GM23338 (cell line): Measurements from ENCODE around the gene ANKRD60. TPM values are rescaled to one million over a fixed set of nuclear protein-coding genes. Genes with fewer than 3 reads are reported as not detected.

ENCODE experiments used
- ATAC-seq: fragments of 200-7000 bp; cut with Tn5 transposase; 3 replicates; pipeline ENCODE4 v1.9.1; 2020
- DNase-seq: peaks from one replicate; pipeline ENCODE4 v3.0.0-alpha.2; 2015; ENCODE audit warnings: low spot score
- H2AFZ ChIP-seq: fragments of 200-600 bp; sonication (generic); 2 replicates; pipeline ENCODE4 v1.8.0; 2016; ENCODE audit warnings: antibody characterized with exemption, mild to moderate bottlenecking, moderate library complexity
- H3F3A ChIP-seq: fragments of 200-600 bp; sonication (generic); replicated peaks from 2 replicates; pipeline ENCODE4 v1.8.0; 2017; ENCODE audit warnings: antibody characterized with exemption, mixed run types, low read depth
- H3K27ac ChIP-seq: fragments of 200-600 bp; sonication (generic); 2 replicates; pipeline ENCODE4 v1.6.1; 2016; ENCODE audit warnings: low read depth
- H3K27me3 ChIP-seq: fragments of 200-600 bp; sonication (generic); 2 replicates; pipeline ENCODE4 v1.8.0; 2016; ENCODE audit warnings: mild to moderate bottlenecking, mixed run types, moderate library complexity; ENCODE audit not compliant: insufficient read depth
- H3K36me3 ChIP-seq: fragments of 200-600 bp; sonication (generic); 2 replicates; pipeline ENCODE4 v1.8.0; 2016; ENCODE audit warnings: mild to moderate bottlenecking; ENCODE audit not compliant: insufficient read depth
- H3K4me1 ChIP-seq: fragments of 200-600 bp; sonication (generic); 2 replicates; pipeline ENCODE4 v1.8.0; 2016; ENCODE audit warnings: mild to moderate bottlenecking, moderate library complexity; ENCODE audit not compliant: insufficient read depth
- H3K4me2 ChIP-seq: fragments of 200-600 bp; sonication (generic); 2 replicates; pipeline ENCODE4 v1.7.1; 2017; ENCODE audit warnings: mixed run types
- H3K4me3 ChIP-seq: fragments of 200-600 bp; sonication (generic); 2 replicates; pipeline ENCODE4 v1.6.1; 2016; ENCODE audit warnings: mixed run types
- H3K79me2 ChIP-seq: fragments of 200-600 bp; sonication (generic); replicated peaks from 2 replicates; pipeline ENCODE4 v1.8.0; 2017; ENCODE audit warnings: mild to moderate bottlenecking; ENCODE audit not compliant: insufficient read depth
- H3K9me2 ChIP-seq: fragments of 200-600 bp; sonication (generic); 2 replicates; pipeline ENCODE4 v1.8.0; 2017; ENCODE audit not compliant: insufficient read depth
- H4K20me1 ChIP-seq: fragments of 200-600 bp; sonication (generic); replicated peaks from 2 replicates; pipeline ENCODE4 v1.8.0; 2017; ENCODE audit warnings: mild to moderate bottlenecking; ENCODE audit not compliant: insufficient read depth
- H3K27ac Mint-ChIP-seq: 2 replicates; pipeline ENCODE4 v1.8.0; 2020; ENCODE audit warnings: inconsistent platforms, mild to moderate bottlenecking, moderate library complexity, mixed read lengths
- H3K27me3 Mint-ChIP-seq: 3 replicates; pipeline ENCODE4 v1.8.0; 2022; ENCODE audit warnings: low read depth, mild to moderate bottlenecking, moderate library complexity, mixed read lengths, inconsistent platforms; ENCODE audit not compliant: insufficient read depth, poor library complexity
- H3K36me3 Mint-ChIP-seq: 3 replicates; pipeline ENCODE4 v1.8.0; 2021; ENCODE audit warnings: low read depth, mild to moderate bottlenecking, inconsistent platforms, moderate library complexity, mixed read lengths
- H3K4me1 Mint-ChIP-seq: 3 replicates; pipeline ENCODE4 v1.8.0; 2020; ENCODE audit warnings: mild to moderate bottlenecking, inconsistent platforms, mixed read lengths
- H3K4me3 Mint-ChIP-seq: 3 replicates; pipeline ENCODE4 v1.8.0; 2021; ENCODE audit warnings: moderate library complexity, mild to moderate bottlenecking, inconsistent platforms, mixed read lengths
- H3K9me3 Mint-ChIP-seq: 3 replicates; pipeline ENCODE4 v1.8.0; 2020; ENCODE audit warnings: moderate library complexity, mild to moderate bottlenecking, inconsistent platforms, mixed read lengths
- EZH2 ChIP-seq: fragments of 200-600 bp; sonication (generic); IDR thresholded peaks from one replicate; pipeline ENCODE4 v1.8.0; 2017; ENCODE audit warnings: antibody characterized with exemption, mild to moderate bottlenecking, low read depth; ENCODE audit not compliant: unreplicated experiment
- EZH2phosphoT487 ChIP-seq: fragments of 200-600 bp; sonication (generic); IDR thresholded peaks from one replicate; pipeline ENCODE4 v1.8.1; 2018; ENCODE audit warnings: antibody characterized with exemption; ENCODE audit not compliant: unreplicated experiment
- JUNB ChIP-seq: IDR thresholded peaks from one replicate; pipeline ENCODE4 v1.6.1; 2016; ENCODE audit warnings: antibody characterized with exemption; ENCODE audit not compliant: unreplicated experiment
- POLR2AphosphoS5 ChIP-seq: IDR thresholded peaks from 2 replicates; pipeline ENCODE4 v1.6.1; 2016; ENCODE audit warnings: antibody characterized with exemption, low read depth
- ZNF331 ChIP-seq: fragments of 250-450 bp; sonication (Bioruptor Pico); IDR thresholded peaks from 2 replicates; pipeline ENCODE4 v1.5.0; 2020; ENCODE audit warnings: low read depth, mild to moderate bottlenecking, moderate library complexity
- polyA plus RNA-seq: library from polyadenylated mRNA; unstranded; fragments of >200 nt; fragmentation: Nextera tagmentation; extraction: Ambion mirVana; gene quantifications from 2 replicates; pipeline ENCODE4 v1.2.1, GENCODE V29; 2016
- total RNA-seq: library from RNA; depleted of rRNA; stranded (reverse); fragments of >200 nt; shearing (Covaris generic); gene quantifications from 2 replicates; pipeline ENCODE4 v1.2.3, GENCODE V29; 2014
- TF ChIP-seq, protein P1 (sequence below): IDR thresholded peaks from one replicate; pipeline ENCODE4 v1.6.1; 2018; ENCODE audit warnings: antibody characterized with exemption; ENCODE audit not compliant: unreplicated experiment
- TF ChIP-seq, protein P2 (sequence below): fragments of 250-450 bp; sonication (Bioruptor Pico); IDR thresholded peaks from 2 replicates; pipeline ENCODE4 v1.5.0; 2020; ENCODE audit warnings: mild to moderate bottlenecking, moderate library complexity
- TF ChIP-seq, protein P3 (sequence below): IDR thresholded peaks from 2 replicates; pipeline ENCODE4 v1.6.1; 2016; ENCODE audit warnings: antibody characterized with exemption
- TF ChIP-seq, protein P4 (sequence below), 2 experiments: fragments of 200-600 bp in 1 of 2; sonication (generic) in 1 of 2; conservative IDR thresholded peaks; 2 replicates each; pipeline versions ENCODE4 v1.5.1 to v1.6.1; 2016 to 2017; ENCODE audit warnings: antibody characterized with exemption in 2 of 2, low read depth in 2 of 2, mild to moderate bottlenecking in 2 of 2, moderate library complexity in 1 of 2

ANKRD60 gene
- total and polyA plus RNA-seq, 2 experiments from 2014 or later: not detected

DNA sequence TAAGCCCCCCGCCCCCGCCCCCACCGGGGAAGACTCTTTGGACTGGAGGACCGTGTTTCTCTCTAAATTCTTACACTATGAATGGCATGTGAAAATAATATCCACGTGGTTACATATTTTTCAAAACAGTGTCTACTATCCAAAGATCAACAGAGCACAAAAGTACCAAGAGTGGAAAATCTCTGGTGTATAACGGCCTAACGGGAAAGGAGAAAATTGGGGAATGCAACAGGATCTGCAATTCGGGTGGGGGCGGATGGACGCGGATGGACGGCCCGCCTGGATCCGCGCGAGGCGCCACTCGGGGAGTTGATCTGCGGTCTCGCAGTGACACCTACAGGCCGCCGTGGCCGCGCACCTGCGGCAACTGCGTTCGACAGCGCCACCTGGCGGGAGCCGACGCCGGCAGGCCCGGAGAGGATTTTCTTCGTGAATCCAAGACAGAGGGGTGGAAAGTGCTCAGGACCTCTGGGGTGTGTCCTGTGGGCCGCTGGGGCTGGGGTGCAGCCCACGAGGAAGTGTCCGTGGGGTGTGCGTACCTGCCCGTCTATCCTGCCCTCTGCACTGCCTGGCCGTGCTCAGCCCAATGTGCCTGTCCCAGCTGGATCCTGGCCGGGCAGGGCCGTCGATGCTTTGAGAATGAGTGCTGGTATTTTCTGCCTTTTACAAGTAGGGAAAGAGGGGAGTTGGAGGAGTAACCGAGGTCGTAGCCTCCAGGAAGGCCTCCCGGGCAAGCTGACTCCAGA, 18.6 kb downstream of the ANKRD60 start (continued):
- TF ChIP-seq, protein P1, sequence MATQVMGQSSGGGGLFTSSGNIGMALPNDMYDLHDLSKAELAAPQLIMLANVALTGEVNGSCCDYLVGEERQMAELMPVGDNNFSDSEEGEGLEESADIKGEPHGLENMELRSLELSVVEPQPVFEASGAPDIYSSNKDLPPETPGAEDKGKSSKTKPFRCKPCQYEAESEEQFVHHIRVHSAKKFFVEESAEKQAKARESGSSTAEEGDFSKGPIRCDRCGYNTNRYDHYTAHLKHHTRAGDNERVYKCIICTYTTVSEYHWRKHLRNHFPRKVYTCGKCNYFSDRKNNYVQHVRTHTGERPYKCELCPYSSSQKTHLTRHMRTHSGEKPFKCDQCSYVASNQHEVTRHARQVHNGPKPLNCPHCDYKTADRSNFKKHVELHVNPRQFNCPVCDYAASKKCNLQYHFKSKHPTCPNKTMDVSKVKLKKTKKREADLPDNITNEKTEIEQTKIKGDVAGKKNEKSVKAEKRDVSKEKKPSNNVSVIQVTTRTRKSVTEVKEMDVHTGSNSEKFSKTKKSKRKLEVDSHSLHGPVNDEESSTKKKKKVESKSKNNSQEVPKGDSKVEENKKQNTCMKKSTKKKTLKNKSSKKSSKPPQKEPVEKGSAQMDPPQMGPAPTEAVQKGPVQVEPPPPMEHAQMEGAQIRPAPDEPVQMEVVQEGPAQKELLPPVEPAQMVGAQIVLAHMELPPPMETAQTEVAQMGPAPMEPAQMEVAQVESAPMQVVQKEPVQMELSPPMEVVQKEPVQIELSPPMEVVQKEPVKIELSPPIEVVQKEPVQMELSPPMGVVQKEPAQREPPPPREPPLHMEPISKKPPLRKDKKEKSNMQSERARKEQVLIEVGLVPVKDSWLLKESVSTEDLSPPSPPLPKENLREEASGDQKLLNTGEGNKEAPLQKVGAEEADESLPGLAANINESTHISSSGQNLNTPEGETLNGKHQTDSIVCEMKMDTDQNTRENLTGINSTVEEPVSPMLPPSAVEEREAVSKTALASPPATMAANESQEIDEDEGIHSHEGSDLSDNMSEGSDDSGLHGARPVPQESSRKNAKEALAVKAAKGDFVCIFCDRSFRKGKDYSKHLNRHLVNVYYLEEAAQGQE: no peak

DNA sequence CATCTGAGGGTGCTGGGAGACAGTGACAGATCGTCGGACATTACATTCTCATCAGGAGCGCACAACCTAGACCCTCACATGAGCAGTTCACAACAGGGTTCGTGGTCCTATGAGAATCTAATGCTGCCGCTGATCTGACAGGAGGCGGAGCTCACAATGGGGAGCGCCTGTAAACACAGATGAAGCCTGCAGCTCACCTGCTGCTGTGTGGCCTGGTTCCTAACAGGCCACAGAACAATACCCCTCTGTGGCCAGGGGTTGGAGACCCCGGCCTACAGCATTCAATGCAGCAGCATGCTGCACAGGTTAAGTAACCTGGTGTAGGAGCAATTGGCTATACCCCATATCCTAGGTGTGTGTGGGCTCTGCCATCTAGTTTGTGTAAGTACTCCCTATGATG, 19.5 kb downstream of the ANKRD60 start:
- no peaks in the 10 kb centered on the region for H3K4me1 ChIP-seq
- no peak overlapping the region for H3K4me3 ChIP-seq
- Mint-ChIP-seq H3K27ac (no peak overlapping the region), H3K36me3 (no peaks in the 10 kb centered on the region; the same call in 2 of the 3 replicates), H3K27me3 (peaks cover 9% of the 10 kb centered on the region), H3K4me1 (peaks cover 2% of the 10 kb centered on the region; the same call in 1 of the 3 replicates), H3K9me3 (peaks cover 3% of the 10 kb centered on the region; the same call in 2 of the 3 replicates), H3K4me3 (no peak overlapping the region)
- H3F3A ChIP-seq: 0 out of 2 replicates have a peak, but pooled peaks cover 9% of the 10 kb centered on the region
- H3K27me3 ChIP-seq: no peaks in the 10 kb centered on the region
- DNase-seq (peak; percentile 30), ATAC-seq (peak; percentile 59)
- no peak overlapping the region for H3K27ac ChIP-seq
- no peaks in the 10 kb centered on the region for H4K20me1 ChIP-seq
- H3K4me2 ChIP-seq: no peak overlapping the region
- no peak overlapping the region for H2AFZ ChIP-seq
- 0 out of 2 replicates have a peak, but pooled peaks cover 5% of the 10 kb centered on the region for H3K9me2 ChIP-seq
- no peaks in the 10 kb centered on the region for H3K79me2 ChIP-seq
- no peaks in the 10 kb centered on the region for H3K36me3 ChIP-seq
- TF ChIP-seq JUNB: no peak
- TF ChIP-seq, protein P2, sequence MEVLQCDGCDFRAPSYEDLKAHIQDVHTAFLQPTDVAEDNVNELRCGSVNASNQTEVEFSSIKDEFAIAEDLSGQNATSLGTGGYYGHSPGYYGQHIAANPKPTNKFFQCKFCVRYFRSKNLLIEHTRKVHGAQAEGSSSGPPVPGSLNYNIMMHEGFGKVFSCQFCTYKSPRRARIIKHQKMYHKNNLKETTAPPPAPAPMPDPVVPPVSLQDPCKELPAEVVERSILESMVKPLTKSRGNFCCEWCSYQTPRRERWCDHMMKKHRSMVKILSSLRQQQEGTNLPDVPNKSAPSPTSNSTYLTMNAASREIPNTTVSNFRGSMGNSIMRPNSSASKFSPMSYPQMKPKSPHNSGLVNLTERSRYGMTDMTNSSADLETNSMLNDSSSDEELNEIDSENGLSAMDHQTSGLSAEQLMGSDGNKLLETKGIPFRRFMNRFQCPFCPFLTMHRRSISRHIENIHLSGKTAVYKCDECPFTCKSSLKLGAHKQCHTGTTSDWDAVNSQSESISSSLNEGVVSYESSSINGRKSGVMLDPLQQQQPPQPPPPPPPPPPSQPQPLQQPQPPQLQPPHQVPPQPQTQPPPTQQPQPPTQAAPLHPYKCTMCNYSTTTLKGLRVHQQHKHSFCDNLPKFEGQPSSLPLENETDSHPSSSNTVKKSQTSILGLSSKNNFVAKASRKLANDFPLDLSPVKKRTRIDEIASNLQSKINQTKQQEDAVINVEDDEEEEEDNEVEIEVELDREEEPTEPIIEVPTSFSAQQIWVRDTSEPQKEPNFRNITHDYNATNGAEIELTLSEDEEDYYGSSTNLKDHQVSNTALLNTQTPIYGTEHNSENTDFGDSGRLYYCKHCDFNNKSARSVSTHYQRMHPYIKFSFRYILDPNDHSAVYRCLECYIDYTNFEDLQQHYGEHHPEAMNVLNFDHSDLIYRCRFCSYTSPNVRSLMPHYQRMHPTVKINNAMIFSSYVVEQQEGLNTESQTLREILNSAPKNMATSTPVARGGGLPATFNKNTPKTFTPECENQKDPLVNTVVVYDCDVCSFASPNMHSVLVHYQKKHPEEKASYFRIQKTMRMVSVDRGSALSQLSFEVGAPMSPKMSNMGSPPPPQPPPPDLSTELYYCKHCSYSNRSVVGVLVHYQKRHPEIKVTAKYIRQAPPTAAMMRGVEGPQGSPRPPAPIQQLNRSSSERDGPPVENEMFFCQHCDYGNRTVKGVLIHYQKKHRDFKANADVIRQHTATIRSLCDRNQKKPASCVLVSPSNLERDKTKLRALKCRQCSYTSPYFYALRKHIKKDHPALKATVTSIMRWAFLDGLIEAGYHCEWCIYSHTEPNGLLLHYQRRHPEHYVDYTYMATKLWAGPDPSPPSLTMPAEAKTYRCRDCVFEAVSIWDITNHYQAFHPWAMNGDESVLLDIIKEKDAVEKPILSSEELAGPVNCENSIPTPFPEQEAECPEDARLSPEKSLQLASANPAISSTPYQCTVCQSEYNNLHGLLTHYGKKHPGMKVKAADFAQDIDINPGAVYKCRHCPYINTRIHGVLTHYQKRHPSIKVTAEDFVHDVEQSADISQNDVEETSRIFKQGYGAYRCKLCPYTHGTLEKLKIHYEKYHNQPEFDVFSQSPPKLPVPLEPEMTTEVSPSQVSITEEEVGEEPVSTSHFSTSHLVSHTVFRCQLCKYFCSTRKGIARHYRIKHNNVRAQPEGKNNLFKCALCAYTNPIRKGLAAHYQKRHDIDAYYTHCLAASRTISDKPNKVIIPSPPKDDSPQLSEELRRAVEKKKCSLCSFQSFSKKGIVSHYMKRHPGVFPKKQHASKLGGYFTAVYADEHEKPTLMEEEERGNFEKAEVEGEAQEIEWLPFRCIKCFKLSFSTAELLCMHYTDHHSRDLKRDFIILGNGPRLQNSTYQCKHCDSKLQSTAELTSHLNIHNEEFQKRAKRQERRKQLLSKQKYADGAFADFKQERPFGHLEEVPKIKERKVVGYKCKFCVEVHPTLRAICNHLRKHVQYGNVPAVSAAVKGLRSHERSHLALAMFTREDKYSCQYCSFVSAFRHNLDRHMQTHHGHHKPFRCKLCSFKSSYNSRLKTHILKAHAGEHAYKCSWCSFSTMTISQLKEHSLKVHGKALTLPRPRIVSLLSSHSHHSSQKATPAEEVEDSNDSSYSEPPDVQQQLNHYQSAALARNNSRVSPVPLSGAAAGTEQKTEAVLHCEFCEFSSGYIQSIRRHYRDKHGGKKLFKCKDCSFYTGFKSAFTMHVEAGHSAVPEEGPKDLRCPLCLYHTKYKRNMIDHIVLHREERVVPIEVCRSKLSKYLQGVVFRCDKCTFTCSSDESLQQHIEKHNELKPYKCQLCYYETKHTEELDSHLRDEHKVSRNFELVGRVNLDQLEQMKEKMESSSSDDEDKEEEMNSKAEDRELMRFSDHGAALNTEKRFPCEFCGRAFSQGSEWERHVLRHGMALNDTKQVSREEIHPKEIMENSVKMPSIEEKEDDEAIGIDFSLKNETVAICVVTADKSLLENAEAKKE: no peak
- no peak for TF ChIP-seq POLR2AphosphoS5
- TF ChIP-seq ZNF331 (CRISPR knock-in tag): no peak
- TF ChIP-seq, protein P3, sequence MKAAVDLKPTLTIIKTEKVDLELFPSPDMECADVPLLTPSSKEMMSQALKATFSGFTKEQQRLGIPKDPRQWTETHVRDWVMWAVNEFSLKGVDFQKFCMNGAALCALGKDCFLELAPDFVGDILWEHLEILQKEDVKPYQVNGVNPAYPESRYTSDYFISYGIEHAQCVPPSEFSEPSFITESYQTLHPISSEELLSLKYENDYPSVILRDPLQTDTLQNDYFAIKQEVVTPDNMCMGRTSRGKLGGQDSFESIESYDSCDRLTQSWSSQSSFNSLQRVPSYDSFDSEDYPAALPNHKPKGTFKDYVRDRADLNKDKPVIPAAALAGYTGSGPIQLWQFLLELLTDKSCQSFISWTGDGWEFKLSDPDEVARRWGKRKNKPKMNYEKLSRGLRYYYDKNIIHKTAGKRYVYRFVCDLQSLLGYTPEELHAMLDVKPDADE: no peak
- TF ChIP-seq EZH2: no peak
- TF ChIP-seq, protein P4, sequence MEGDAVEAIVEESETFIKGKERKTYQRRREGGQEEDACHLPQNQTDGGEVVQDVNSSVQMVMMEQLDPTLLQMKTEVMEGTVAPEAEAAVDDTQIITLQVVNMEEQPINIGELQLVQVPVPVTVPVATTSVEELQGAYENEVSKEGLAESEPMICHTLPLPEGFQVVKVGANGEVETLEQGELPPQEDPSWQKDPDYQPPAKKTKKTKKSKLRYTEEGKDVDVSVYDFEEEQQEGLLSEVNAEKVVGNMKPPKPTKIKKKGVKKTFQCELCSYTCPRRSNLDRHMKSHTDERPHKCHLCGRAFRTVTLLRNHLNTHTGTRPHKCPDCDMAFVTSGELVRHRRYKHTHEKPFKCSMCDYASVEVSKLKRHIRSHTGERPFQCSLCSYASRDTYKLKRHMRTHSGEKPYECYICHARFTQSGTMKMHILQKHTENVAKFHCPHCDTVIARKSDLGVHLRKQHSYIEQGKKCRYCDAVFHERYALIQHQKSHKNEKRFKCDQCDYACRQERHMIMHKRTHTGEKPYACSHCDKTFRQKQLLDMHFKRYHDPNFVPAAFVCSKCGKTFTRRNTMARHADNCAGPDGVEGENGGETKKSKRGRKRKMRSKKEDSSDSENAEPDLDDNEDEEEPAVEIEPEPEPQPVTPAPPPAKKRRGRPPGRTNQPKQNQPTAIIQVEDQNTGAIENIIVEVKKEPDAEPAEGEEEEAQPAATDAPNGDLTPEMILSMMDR (conservative IDR thresholded peaks at IDR 0.05; ENCODE audit: low read depth in 2 of 2): no peak
- no peak for TF ChIP-seq EZH2phosphoT487
